ENCODE data around the gene ADAM22.

The ADAM22 gene

DNA sequence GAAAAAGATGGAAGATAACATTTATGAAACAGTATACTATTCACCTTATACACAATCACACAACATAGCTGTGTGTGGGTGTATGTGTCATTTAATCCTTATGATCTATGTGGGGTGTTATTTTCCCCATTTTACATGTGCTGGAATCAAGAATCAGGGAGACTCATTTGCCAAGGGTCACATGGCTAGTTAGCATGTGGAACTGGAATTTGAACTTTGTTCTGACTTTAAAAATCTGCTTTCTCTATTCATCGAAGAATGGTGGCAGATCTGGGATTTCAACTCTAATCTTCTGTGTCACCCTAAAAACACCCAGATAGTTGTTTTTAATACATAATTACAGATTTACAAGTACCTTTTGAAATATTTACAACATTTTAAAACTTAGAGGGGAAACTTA lies 65.2 kb downstream of the ADAM22 start:
- Histone ChIP-seq H3K36me3 (ENCODE audit: control insufficient read depth in 2 of 2, insufficient read depth in 1 of 2, low read length in 2 of 2) (no peaks in the 10 kb centered on the region), H3K27ac (ENCODE audit: extremely low read depth, low read depth, low read length) (no peak overlapping the region), H3K9me3 (ENCODE audit: control insufficient read depth, insufficient read depth, low read depth, low read length) (no peaks in the 10 kb centered on the region), H3K4me3 (ENCODE audit: low read depth, low read length) (no peak overlapping the region), H3K4me1 (ENCODE audit: control insufficient read depth, insufficient read depth, low read length) (no peaks in the 10 kb centered on the region; the same call in 1 of the 2 replicates)
- TF ChIP-seq ZNF23 (tag by site-specific recombination; IDR thresholded peaks at IDR 0.05; ENCODE audit: borderline replicate concordance) (no peak), REPIN1 (tag by site-specific recombination; IDR thresholded peaks at IDR 0.05; ENCODE audit: low read depth) (no peak), ZNF701 (tag by site-specific recombination; IDR thresholded peaks at IDR 0.05) (no peak), ZXDB (tag by site-specific recombination; IDR thresholded peaks at IDR 0.05) (no peak), ZNF521 (tag by site-specific recombination; IDR thresholded peaks at IDR 0.05) (no peak), ZNF529 (tag by site-specific recombination; IDR thresholded peaks at IDR 0.05; ENCODE audit: insufficient replicate concordance) (no peak), ZNF707 (tag by site-specific recombination; IDR thresholded peaks at IDR 0.05) (no peak), ZNF138 (tag by site-specific recombination; IDR thresholded peaks at IDR 0.05; ENCODE audit: borderline replicate concordance) (no peak), OVOL3 (tag by site-specific recombination; IDR thresholded peaks at IDR 0.05) (no peak)
- TF ChIP-seq, protein P1, sequence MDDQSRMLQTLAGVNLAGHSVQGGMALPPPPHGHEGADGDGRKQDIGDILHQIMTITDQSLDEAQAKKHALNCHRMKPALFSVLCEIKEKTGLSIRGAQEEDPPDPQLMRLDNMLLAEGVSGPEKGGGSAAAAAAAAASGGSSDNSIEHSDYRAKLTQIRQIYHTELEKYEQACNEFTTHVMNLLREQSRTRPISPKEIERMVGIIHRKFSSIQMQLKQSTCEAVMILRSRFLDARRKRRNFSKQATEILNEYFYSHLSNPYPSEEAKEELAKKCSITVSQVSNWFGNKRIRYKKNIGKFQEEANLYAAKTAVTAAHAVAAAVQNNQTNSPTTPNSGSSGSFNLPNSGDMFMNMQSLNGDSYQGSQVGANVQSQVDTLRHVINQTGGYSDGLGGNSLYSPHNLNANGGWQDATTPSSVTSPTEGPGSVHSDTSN (CRISPR knock-in tag; IDR thresholded peaks at IDR 0.05): no peak
- TF ChIP-seq, protein P2, sequence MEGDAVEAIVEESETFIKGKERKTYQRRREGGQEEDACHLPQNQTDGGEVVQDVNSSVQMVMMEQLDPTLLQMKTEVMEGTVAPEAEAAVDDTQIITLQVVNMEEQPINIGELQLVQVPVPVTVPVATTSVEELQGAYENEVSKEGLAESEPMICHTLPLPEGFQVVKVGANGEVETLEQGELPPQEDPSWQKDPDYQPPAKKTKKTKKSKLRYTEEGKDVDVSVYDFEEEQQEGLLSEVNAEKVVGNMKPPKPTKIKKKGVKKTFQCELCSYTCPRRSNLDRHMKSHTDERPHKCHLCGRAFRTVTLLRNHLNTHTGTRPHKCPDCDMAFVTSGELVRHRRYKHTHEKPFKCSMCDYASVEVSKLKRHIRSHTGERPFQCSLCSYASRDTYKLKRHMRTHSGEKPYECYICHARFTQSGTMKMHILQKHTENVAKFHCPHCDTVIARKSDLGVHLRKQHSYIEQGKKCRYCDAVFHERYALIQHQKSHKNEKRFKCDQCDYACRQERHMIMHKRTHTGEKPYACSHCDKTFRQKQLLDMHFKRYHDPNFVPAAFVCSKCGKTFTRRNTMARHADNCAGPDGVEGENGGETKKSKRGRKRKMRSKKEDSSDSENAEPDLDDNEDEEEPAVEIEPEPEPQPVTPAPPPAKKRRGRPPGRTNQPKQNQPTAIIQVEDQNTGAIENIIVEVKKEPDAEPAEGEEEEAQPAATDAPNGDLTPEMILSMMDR (tag by site-specific recombination; IDR thresholded peaks at IDR 0.05): no peak
- ChIA-PET CTCF (no interaction called here), POLR2A (no interaction called here)

DNA sequence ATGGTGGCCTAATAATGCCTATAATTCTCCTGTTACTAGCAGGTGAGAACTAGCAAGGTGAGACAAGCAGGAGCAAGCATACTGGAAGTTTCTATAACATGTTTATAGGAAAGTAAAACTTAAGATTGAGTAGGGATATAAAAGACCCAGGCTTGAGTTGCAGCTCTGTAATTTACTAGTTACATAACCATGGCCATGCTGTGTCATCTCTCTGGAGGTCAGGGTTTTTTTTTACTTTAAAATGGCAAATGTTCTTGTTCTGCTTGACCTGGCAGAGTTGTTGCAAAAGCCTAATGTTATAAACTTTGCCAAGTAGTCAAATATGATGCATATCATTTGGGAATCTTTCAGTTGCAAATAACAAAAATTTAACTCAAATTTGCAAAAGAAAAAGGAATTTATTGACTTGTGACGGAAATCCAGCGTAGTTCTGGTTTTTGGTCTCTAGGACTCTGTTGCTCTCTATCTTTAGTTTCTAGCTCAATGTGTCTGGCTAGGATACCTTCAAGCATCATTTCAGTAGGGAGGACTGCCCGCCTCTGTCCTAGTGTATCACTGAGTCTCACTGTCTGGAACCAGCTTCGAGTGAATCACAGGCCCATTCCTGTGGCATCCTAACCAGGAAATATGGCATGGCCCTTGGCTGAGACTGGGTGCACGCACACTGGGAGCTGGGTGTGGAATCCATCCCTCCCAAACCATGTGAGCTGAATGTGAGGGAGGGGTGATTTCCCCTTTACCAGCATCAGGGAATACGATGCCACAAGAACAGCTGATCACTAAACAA lies 67.9 kb downstream of the ADAM22 start:
- ChIA-PET CTCF (interaction anchor here (0.6 to 0.7 kb wide), 2 partner anchors 86 to 590 kb away, joined by 3 to 4 read pairs; no protein-coding TSS in a partner anchor), POLR2A (no interaction called here)
- H3K27ac ChIP-seq (ENCODE audit: extremely low read depth, low read depth, low read length): no peak overlapping the region
- no peaks in the 10 kb centered on the region for H3K36me3 ChIP-seq (ENCODE audit: control insufficient read depth in 2 of 2, insufficient read depth in 1 of 2, low read length in 2 of 2)
- no peaks in the 10 kb centered on the region; the same call in 1 of the 2 replicates for H3K4me1 ChIP-seq (ENCODE audit: control insufficient read depth, insufficient read depth, low read length)
- no peak overlapping the region for H3K4me3 ChIP-seq (ENCODE audit: low read depth, low read length)
- no peak for TF ChIP-seq ZNF596 (tag by site-specific recombination; IDR thresholded peaks at IDR 0.05)
- TF ChIP-seq WT1 (tag by site-specific recombination; IDR thresholded peaks at IDR 0.05): no peak
- TF ChIP-seq ZNF843 (tag by site-specific recombination; IDR thresholded peaks at IDR 0.05): no peak
- H3K9me3 ChIP-seq (ENCODE audit: control insufficient read depth, insufficient read depth, low read depth, low read length): no peaks in the 10 kb centered on the region

DNA sequence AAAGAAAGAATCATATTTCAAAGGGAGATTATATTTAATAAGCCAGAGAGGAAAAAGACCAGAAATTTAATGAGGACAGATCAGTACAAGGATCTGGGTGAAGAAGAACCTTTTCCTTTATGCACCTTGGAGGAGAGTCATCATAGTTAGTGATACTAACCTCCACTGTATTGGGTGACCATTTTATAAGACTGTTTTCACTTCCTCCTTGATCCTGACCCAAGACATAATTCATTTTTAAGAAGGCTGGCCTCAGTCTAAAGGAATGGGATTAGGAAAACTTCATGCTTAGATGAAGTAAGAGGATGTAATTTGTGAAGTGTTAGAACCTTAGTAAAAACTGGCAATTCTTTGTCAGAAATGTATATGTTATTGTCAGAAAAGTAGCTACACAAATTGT lies 68.6 kb downstream of the ADAM22 start:
- CTCF ChIA-PET: interaction anchor here (1.1 kb wide), 1 partner anchor 8 kb away, joined by 3 read pairs; no protein-coding TSS in a partner anchor

More for the DNA sequence above, 68.6 kb downstream of the ADAM22 start:
- TF ChIP-seq, protein P3, sequence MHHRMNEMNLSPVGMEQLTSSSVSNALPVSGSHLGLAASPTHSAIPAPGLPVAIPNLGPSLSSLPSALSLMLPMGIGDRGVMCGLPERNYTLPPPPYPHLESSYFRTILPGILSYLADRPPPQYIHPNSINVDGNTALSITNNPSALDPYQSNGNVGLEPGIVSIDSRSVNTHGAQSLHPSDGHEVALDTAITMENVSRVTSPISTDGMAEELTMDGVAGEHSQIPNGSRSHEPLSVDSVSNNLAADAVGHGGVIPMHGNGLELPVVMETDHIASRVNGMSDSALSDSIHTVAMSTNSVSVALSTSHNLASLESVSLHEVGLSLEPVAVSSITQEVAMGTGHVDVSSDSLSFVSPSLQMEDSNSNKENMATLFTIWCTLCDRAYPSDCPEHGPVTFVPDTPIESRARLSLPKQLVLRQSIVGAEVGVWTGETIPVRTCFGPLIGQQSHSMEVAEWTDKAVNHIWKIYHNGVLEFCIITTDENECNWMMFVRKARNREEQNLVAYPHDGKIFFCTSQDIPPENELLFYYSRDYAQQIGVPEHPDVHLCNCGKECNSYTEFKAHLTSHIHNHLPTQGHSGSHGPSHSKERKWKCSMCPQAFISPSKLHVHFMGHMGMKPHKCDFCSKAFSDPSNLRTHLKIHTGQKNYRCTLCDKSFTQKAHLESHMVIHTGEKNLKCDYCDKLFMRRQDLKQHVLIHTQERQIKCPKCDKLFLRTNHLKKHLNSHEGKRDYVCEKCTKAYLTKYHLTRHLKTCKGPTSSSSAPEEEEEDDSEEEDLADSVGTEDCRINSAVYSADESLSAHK (tag by site-specific recombination; IDR thresholded peaks at IDR 0.05): no peak
- TF ChIP-seq MEIS1 (CRISPR knock-in tag; IDR thresholded peaks at IDR 0.05; ENCODE audit: borderline replicate concordance) (no peak), ZNF623 (tag by site-specific recombination; IDR thresholded peaks at IDR 0.05) (no peak)
- no peaks in the 10 kb centered on the region for H3K9me3 ChIP-seq (ENCODE audit: control insufficient read depth, insufficient read depth, low read depth, low read length)
- no peaks in the 10 kb centered on the region; the same call in 1 of the 2 replicates for H3K4me1 ChIP-seq (ENCODE audit: control insufficient read depth, insufficient read depth, low read length)
- no peaks in the 10 kb centered on the region for H3K36me3 ChIP-seq (ENCODE audit: control insufficient read depth in 2 of 2, insufficient read depth in 1 of 2, low read length in 2 of 2)
- no peak overlapping the region for H3K4me3 ChIP-seq (ENCODE audit: low read depth, low read length)
- POLR2A ChIA-PET: no interaction called here
- no peak overlapping the region for H3K27ac ChIP-seq (ENCODE audit: extremely low read depth, low read depth, low read length)

Data from HEK293 (cell line).